HG03060 (cell line): ENCODE results near the gene KLK1.

ENCODE experiments used
- ATAC-seq: cut with Tn5 transposase; IDR thresholded peaks from one replicate; pipeline ENCODE4 v1.9.1; 2021; ENCODE audit warnings: low read depth, moderate number of reproducible peaks; ENCODE audit not compliant: unreplicated experiment

The KLK1 gene

DNA sequence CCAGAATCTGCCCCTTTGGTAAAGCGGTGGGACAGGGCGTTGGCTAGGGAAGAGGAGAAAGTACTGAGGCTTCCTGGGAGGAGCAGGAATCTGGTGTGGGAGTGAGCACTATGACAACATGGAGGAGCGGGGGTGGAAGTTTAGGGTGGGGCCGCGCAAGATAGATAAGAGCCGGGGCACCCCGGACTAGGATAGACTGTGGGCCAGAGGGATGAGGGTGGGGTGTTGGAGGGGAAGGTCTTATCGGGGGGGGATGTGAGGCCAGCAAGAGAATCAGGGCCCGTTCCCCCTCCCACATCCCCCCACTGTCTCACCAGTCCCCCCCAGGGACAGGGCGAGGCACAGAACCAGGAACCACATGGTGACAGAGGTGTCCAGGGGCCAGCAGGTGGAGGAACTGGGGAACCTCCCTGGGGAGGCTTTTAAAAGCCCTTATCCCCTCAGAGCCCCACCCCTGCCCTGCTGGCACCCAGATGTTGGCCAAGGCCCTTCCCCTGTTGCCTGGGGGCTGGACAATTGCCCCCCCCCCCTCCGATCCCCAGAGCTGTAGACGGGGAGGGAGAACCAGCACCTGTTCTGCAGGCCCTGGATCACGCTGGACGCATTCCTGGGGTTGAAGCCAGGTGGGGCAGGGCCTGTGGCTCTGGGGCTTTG, at the start of gene KLK1:
KLK1 (minus strand) TSS at position 399 of the 654 bp plus-strand sequence; CDS start at position 360, 39 bp downstream.
- ATAC-seq = no peak

DNA sequence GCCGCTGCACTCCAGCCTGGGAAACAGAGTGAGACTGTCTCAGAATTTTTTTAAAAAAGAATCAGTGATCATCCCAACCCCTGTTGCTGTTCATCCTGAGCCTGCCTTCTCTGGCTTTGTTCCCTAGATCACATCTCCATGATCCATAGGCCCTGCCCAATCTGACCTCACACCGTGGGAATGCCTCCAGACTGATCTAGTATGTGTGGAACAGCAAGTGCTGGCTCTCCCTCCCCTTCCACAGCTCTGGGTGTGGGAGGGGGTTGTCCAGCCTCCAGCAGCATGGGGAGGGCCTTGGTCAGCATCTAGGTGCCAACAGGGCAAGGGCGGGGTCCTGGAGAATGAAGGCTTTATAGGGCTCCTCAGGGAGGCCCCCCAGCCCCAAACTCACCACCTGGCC, 49.5 kb upstream of the KLK1 start, which contains the start of gene KLK2:
KLK2 (plus strand) TSS at position 384 of the 400 bp plus-strand sequence. CDS start 35 bp downstream, outside the sequence.
- no peak for ATAC-seq

DNA sequence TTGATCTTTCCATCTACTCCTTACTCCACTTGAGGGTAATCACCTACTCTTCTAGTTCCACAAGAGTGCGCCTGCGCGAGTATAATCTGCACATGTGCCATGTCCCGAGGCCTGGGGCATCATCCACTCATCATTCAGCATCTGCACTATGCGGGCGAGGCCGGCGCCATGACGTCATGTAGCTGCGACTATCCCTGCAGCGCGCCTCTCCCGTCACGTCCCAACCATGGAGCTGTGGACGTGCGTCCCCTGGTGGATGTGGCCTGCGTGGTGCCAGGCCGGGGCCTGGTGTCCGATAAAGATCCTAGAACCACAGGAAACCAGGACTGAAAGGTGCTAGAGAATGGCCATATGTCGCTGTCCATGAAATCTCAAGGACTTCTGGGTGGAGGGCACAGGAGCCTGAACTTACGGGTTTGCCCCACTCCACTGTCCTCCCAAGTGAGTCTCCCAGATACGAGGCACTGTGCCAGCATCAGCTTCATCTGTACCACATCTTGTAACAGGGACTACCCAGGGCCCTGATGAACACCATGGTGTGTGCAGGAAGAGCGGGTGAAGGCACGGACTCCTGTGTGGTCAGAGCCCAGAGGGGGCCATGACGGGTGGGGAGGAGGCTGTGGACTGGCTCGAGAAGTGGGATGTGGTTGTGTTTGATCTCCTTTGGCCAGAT, 47.0 kb upstream of the KLK1 start:
- ATAC-seq = no peak

DNA sequence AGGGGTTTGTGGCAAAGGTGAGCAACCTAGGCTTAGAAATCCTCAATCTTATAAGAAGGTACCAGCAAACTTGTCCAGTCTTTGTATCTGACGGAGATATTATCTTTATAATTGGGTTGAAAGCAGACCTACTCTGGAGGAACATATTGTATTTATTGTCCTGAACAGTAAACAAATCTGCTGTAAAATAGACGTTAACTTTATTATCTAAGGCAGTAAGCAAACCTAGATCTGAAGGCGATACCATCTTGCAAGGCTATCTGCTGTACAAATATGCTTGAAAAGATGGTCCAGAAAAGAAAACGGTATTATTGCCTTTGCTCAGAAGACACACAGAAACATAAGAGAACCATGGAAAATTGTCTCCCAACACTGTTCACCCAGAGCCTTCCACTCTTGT, 45.9 kb upstream of the KLK1 start:
- no peak for ATAC-seq

DNA sequence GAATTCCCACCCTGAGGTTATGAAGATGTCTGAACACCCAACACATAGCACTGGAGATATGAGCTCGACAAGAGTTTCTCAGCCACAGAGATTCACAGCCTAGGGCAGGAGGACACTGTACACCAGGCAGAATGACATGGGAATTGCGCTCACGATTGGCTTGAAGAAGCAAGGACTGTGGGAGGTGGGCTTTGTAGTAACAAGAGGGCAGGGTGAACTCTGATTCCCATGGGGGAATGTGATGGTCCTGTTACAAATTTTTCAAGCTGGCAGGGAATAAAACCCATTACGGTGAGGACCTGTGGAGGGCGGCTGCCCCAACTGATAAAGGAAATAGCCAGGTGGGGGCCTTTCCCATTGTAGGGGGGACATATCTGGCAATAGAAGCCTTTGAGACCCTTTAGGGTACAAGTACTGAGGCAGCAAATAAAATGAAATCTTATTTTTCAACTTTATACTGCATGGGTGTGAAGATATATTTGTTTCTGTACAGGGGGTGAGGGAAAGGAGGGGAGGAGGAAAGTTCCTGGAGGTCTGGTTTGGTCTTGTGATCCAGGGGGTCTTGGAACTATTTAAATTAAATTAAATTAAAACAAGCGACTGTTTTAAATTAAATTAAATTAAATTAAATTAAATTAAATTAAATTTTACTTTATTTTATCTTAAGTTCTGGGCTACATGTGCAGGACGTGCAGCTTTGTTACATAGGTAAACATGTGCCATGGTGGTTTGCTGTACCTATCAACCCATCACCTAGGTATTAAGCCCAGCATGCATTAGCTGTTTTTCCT, 38.1 kb upstream of the KLK1 start:
- ATAC-seq = no peak

DNA sequence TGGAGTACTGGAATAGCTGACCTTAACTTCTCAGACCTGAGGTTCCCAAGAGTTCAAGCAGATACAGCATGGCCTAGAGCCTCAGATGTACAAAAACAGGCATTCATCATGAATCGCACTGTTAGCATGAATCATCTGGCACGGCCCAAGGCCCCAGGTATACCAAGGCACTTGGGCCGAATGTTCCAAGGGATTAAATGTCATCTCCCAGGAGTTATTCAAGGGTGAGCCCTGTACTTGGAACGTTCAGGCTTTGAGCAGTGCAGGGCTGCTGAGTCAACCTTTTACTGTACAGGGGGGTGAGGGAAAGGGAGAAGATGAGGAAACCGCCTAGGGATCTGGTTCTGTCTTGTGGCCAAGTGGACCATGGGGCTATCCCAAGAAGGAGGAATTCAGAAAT, 37.4 kb upstream of the KLK1 start:
- ATAC-seq = no peak

DNA sequence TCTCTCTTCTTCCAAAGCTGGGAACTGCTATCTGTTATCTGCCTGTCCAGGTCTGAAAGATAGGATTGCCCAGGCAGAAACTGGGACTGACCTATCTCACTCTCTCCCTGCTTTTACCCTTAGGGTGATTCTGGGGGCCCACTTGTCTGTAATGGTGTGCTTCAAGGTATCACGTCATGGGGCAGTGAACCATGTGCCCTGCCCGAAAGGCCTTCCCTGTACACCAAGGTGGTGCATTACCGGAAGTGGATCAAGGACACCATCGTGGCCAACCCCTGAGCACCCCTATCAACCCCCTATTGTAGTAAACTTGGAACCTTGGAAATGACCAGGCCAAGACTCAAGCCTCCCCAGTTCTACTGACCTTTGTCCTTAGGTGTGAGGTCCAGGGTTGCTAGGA, 36.3 kb upstream of the KLK1 start:
- ATAC-seq = no peak

DNA sequence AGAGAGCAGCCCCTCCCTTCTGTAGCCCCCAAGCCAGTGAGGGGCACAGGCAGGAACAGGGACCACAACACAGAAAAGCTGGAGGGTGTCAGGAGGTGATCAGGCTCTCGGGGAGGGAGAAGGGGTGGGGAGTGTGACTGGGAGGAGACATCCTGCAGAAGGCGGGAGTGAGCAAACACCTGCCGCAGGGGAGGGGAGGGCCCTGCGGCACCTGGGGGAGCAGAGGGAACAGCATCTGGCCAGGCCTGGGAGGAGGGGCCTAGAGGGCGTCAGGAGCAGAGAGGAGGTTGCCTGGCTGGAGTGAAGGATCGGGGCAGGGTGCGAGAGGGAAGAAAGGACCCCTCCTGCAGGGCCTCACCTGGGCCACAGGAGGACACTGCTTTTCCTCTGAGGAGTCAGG, 35.3 kb upstream of the KLK1 start:
- no peak for ATAC-seq

DNA sequence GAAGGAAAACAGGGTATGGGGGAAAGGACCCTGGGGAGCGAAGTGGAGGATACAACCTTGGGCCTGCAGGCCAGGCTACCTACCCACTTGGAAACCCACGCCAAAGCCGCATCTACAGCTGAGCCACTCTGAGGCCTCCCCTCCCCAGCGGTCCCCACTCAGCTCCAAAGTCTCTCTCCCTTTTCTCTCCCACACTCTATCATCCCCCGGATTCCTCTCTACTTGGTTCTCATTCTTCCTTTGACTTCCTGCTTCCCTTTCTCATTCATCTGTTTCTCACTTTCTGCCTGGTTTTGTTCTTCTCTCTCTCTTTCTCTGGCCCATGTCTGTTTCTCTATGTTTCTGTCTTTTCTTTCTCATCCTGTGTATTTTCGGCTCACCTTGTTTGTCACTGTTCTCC, 33.8 kb upstream of the KLK1 start:
- no peak for ATAC-seq

DNA sequence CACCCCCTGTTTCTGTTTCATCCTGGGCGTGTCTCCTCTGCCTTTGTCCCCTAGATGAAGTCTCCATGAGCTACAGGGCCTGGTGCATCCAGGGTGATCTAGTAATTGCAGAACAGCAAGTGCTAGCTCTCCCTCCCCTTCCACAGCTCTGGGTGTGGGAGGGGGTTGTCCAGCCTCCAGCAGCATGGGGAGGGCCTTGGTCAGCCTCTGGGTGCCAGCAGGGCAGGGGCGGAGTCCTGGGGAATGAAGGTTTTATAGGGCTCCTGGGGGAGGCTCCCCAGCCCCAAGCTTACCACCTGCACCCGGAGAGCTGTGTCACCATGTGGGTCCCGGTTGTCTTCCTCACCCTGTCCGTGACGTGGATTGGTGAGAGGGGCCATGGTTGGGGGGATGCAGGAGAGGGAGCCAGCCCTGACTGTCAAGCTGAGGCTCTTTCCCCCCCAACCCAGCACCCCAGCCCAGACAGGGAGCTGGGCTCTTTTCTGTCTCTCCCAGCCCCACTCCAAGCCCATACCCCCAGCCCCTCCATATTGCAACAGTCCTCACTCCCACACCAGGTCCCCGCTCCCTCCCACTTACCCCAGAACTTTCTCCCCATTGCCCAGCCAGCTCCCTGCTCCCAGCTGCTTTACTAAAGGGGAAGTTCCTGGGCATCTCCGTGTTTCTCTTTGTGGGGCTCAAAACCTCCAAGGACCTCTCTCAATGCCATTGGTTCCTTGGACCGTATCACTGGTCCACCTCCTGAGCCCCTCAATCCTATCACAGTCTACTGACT, 31.2 kb upstream of the KLK1 start, which contains the start of gene KLK3:
KLK3 (plus strand) TSS at position 280 of the 775 bp plus-strand sequence; CDS start at position 321, 41 bp downstream.
- ATAC-seq = no peak

DNA sequence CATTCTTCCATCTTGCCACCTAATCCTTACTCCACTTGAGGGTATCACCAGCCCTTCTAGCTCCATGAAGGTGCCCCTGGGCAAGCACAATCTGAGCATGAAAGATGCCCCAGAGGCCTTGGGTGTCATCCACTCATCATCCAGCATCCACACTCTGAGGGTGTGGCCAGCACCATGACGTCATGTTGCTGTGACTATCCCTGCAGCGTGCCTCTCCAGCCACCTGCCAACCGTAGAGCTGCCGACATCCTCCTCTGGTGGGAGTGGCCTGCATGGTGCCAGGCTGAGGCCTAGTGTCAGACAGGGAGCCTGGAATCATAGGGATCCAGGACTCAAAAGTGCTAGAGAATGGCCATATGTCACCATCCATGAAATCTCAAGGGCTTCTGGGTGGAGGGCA, 28.0 kb upstream of the KLK1 start:
- ATAC-seq = no peak

DNA sequence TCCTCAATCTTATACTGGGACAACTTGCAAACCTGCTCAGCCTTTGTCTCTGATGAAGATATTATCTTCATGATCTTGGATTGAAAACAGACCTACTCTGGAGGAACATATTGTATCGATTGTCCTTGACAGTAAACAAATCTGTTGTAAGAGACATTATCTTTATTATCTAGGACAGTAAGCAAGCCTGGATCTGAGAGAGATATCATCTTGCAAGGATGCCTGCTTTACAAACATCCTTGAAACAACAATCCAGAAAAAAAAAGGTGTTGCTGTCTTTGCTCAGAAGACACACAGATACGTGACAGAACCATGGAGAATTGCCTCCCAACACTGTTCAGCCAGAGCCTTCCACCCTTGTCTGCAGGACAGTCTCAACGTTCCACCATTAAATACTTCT, 27.2 kb upstream of the KLK1 start:
- no peak for ATAC-seq

DNA sequence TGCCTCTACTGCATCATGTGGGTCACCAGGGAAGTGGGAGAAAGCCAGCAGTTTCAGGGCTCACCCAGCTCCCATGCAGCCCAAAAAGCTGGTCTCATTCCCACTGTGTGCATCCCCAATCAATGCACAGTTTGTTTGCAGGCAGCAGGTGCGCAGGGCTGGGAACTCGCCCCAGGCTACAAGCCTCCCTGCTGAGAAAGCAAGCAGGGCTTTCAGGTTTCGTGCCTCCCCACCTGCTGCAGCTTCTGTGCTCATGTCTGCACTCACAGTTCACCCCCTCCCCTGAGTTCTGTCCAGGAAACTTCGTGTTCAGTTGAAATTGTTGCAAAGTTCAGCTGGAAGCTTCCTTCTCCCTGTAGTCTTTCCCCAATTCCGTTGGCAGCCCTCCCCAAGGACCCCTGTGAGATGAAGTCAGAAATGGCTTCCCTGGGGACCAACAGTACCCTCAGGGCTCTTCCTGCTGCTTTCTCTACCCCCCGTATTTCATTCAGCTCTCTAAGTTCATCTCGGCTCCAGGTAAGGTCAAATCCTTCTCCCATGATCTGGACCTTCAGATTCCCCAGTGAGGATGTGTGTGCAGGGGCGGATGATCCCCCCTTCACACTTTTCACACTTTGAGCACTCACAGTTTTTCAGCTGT, 20.8 kb upstream of the KLK1 start:
- no peak for ATAC-seq

DNA sequence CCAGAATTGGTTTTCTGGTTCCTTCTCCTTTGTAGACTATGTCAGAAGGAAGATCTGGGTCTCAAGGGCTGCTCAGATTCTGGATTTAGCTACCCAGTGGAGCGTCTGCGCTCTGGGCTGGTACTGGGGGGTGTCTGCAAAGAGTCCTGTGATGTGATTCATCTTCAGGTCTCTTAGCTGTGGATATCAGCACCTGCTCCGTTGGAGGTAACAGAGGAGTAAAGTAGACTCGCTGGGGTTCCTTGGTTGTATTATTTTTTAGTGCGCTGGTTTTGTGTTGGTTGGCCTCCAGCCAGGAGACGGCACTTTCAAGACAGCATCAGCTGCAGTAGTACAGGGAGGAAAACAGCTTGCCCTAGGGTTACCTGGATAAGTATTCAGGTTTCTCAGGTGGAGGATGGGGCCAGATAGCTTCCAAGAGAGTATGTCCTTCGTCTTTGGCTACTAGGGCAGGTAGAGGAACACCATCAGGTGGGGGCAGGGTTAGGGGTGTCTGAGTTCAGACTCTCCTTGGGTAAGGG, 20.2 kb upstream of the KLK1 start:
- ATAC-seq = no peak

DNA sequence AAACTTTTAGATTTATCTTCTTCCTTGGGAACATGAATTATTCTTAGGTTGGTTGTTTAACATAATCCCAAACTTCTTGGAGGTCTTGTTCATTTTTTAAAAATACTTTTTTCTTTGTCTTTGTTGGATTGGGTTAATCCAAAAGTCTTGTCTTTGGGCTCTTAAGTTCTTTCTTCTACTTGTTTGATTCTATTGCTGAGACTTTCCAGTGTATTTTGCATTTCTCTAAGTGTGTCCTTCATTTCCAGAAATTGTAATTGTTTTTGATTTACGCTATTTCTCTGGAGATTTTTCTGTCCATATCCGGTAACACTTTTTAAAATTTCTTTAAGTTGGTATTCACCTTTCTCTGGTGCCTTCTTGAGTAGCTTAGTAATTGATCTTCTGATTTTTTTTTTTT, 19.6 kb upstream of the KLK1 start:
- no peak for ATAC-seq

DNA sequence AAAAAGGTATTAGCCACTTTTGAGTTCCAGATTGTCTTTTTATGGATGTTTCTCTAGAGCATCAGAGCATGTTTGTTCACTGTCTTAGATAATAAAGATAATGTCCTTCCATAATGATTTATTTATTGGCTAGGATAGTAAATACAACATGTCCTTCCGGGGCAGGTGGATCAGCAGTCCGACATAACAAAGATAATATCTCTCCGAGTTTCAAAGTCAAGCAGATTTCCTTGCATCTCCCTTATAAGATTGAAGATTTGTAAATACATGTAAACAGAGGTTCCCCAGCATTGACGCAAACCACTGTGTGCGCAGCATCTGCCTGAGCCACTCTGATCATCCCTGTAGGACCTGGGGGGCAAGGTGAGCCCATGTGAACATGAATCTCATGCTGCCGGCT, 18.5 kb upstream of the KLK1 start:
- ATAC-seq = no peak

DNA sequence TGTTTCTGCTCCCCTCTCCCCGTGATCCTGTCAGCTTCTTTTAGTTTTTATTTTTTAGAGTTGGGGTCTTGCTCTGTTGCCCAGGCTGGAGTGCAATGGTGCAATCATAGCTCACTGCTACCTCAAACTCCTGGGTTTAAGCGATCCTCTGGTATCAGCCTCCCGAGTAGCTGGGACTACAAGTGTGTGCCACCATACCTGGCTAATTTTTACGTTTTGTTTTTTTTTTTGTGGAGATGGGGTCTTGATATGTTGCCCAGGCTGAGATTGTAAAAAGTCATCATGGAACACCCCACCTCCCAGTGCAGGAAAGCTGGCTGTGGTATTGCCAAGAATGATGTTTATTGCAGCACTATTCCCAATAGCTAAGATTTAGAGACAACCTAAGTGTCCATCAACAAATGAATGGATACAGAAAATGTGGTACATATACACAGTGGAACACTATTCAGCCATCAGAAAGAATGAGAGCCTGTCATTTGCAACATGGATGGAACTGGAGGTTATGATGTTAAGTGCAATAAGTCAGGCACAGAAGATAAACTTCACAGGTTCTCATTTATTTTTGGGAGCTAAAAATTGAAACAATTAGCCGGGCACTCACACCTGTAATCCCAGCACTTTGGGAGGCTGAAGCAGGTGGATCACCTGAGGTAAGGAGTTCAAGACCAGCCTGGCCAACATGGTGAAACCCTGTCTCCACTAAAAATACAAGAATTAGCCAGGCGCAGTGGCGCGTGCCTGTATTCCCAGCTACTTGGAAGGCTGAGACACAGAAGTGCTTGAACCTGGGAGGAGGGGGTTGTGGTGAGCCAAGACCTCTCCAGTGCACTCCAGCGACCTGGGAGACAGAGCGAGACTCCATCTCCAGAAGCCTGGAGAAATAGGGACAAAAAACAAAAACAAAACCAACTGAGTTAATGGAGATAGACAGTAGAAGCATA, 16.4 kb upstream of the KLK1 start:
- no peak for ATAC-seq

DNA sequence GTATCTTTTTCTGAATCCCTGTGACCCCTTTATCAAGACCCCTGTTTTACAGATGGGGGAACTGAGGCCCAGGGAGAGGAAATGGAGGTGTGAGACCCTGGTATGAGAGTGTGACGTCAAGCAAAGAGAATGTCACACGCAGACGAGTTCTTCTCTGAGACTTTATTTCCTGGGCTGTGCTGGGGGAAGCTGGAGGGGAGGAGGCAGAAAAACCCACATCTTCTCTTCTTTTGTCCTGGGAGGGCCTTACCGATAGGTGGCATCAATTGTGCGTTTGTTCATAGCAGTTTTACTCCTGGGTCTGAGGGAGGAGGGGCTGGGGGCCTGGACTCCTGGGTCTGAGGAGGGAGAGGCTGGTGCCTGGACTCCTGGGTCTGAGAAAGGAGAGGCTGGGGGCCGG, 14.7 kb upstream of the KLK1 start:
- no peak for ATAC-seq

DNA sequence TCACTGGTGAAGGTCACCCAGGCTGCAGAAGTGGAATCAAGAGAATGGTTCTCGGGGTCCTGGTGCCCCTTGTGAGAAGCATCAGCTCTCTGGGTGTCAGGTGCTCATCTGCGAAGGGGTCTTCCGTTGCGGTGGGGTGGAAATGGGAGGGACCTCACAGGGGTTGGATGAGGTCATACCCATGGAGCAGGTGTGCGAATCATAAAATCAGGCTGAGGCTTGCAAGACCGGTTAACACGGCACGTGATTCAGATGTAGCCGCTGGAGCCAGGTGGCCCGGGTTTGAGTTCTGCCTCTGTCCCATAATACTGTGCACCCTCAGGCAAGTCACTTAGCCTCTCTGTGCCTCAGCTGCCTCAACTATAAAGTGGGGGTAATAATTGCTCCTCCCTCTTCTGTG, 13.7 kb upstream of the KLK1 start:
- no peak for ATAC-seq
